Measurements from ENCODE around the gene DRG1. TPM values are rescaled to one million over a fixed set of nuclear protein-coding genes. Genes with fewer than 3 reads are reported as not detected.

DRG1 gene
- total and polyA plus RNA-seq, 2 experiments from 2014 or later, result 55.2 to 71.0 TPM

GRCh38 chr22:31446208-31446607, 46.8 kb downstream of the DRG1 start:
- Histone ChIP-seq H3K9me2 (replicated peaks; ENCODE audit: insufficient read depth) (no peaks in the 10 kb centered on the region), H3K9me3 (ENCODE audit: low read depth) (no peaks in the 10 kb centered on the region), H3K79me2 (no peaks in the 10 kb centered on the region), H3K27me3 (no peaks in the 10 kb centered on the region), H3K36me3 (replicated peaks; ENCODE audit: insufficient read depth, low read depth) (no peaks in the 10 kb centered on the region), H3K4me1 (ENCODE audit: insufficient read depth) (peaks cover 3% of the 10 kb centered on the region), H3K4me3 (no peak overlapping the region), H4K20me1 (ENCODE audit: insufficient read depth, poor library complexity, severe bottlenecking) (no peaks in the 10 kb centered on the region), H2AFZ (no peak overlapping the region), H3K27ac (no peak overlapping the region), H3K4me2 (no peak overlapping the region)
- TF ChIP-seq, protein P1, sequence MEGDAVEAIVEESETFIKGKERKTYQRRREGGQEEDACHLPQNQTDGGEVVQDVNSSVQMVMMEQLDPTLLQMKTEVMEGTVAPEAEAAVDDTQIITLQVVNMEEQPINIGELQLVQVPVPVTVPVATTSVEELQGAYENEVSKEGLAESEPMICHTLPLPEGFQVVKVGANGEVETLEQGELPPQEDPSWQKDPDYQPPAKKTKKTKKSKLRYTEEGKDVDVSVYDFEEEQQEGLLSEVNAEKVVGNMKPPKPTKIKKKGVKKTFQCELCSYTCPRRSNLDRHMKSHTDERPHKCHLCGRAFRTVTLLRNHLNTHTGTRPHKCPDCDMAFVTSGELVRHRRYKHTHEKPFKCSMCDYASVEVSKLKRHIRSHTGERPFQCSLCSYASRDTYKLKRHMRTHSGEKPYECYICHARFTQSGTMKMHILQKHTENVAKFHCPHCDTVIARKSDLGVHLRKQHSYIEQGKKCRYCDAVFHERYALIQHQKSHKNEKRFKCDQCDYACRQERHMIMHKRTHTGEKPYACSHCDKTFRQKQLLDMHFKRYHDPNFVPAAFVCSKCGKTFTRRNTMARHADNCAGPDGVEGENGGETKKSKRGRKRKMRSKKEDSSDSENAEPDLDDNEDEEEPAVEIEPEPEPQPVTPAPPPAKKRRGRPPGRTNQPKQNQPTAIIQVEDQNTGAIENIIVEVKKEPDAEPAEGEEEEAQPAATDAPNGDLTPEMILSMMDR (IDR thresholded peaks at IDR 0.05; ENCODE audit: poor library complexity), result no peak
- TF ChIP-seq EZH2phosphoT487 (IDR thresholded peaks at IDR 0.05; ENCODE audit: low read depth, severe bottlenecking, unreplicated experiment) (no peak), EZH2 (IDR thresholded peaks at IDR 0.05; ENCODE audit: borderline replicate concordance) (no peak)
- no peak for DNase-seq (ENCODE audit: low spot score)
- 72% methylated on average over 3 of the region's 3 CpGs for WGBS (ENCODE audit: low lambda C conversion rate, missing lambda C conversion rate)

GRCh38 chr22:31446767-31447166, 47.4 kb downstream of the DRG1 start:
- 95% methylated on average over 2 of the region's 2 CpGs for WGBS (ENCODE audit: low lambda C conversion rate, missing lambda C conversion rate)
- TF ChIP-seq EZH2 (IDR thresholded peaks at IDR 0.05; ENCODE audit: borderline replicate concordance), result no peak
- TF ChIP-seq, protein P1 (IDR thresholded peaks at IDR 0.05; ENCODE audit: poor library complexity), result no peak
- no peak for TF ChIP-seq EZH2phosphoT487 (IDR thresholded peaks at IDR 0.05; ENCODE audit: low read depth, severe bottlenecking, unreplicated experiment)
- DNase-seq (ENCODE audit: low spot score), result no peak
- H4K20me1 ChIP-seq (ENCODE audit: insufficient read depth, poor library complexity, severe bottlenecking), result no peaks in the 10 kb centered on the region
- no peak overlapping the region for H2AFZ ChIP-seq
- no peak overlapping the region for H3K4me3 ChIP-seq
- peaks cover 3% of the 10 kb centered on the region for H3K4me1 ChIP-seq (ENCODE audit: insufficient read depth)
- no peaks in the 10 kb centered on the region for H3K79me2 ChIP-seq
- no peak overlapping the region for H3K27ac ChIP-seq
- no peaks in the 10 kb centered on the region for H3K9me3 ChIP-seq (ENCODE audit: low read depth)
- H3K36me3 ChIP-seq (replicated peaks; ENCODE audit: insufficient read depth, low read depth), result no peaks in the 10 kb centered on the region
- H3K4me2 ChIP-seq, result no peak overlapping the region
- no peaks in the 10 kb centered on the region for H3K9me2 ChIP-seq (replicated peaks; ENCODE audit: insufficient read depth)
- no peaks in the 10 kb centered on the region for H3K27me3 ChIP-seq

- whole genome bisulfite sequencing (ENCODE audit: low lambda C conversion rate, missing lambda C conversion rate), result 96% methylated on average over 3 of the region's 3 CpGs
Measured at GRCh38 chr22:31447337-31447736, 47.9 kb downstream of the DRG1 start.

More at GRCh38 chr22:31447337-31447736, 47.9 kb downstream of the DRG1 start:
- Histone ChIP-seq H3K4me3 (no peak overlapping the region), H3K9me2 (replicated peaks; ENCODE audit: insufficient read depth) (no peaks in the 10 kb centered on the region), H2AFZ (no peak overlapping the region), H3K27me3 (no peaks in the 10 kb centered on the region), H4K20me1 (ENCODE audit: insufficient read depth, poor library complexity, severe bottlenecking) (no peaks in the 10 kb centered on the region), H3K4me1 (ENCODE audit: insufficient read depth) (peaks cover 3% of the 10 kb centered on the region), H3K79me2 (no peaks in the 10 kb centered on the region), H3K4me2 (no peak overlapping the region), H3K36me3 (replicated peaks; ENCODE audit: insufficient read depth, low read depth) (no peaks in the 10 kb centered on the region), H3K9me3 (ENCODE audit: low read depth) (no peaks in the 10 kb centered on the region), H3K27ac (no peak overlapping the region)
- TF ChIP-seq, protein P1 (IDR thresholded peaks at IDR 0.05; ENCODE audit: poor library complexity), result no peak
- TF ChIP-seq EZH2phosphoT487 (IDR thresholded peaks at IDR 0.05; ENCODE audit: low read depth, severe bottlenecking, unreplicated experiment) (no peak), EZH2 (IDR thresholded peaks at IDR 0.05; ENCODE audit: borderline replicate concordance) (no peak)
- DNase-seq (ENCODE audit: low spot score), result no peak
